ENCODE data around the gene NEK6.

NEK6 gene

GRCh38 chr9:124298646-124299235 lies 41.0 kb downstream of the NEK6 start:
- H3K4me3 ChIP-seq (ENCODE audit: low read depth, low read length), result no peak overlapping the region
- TF ChIP-seq, protein P1, sequence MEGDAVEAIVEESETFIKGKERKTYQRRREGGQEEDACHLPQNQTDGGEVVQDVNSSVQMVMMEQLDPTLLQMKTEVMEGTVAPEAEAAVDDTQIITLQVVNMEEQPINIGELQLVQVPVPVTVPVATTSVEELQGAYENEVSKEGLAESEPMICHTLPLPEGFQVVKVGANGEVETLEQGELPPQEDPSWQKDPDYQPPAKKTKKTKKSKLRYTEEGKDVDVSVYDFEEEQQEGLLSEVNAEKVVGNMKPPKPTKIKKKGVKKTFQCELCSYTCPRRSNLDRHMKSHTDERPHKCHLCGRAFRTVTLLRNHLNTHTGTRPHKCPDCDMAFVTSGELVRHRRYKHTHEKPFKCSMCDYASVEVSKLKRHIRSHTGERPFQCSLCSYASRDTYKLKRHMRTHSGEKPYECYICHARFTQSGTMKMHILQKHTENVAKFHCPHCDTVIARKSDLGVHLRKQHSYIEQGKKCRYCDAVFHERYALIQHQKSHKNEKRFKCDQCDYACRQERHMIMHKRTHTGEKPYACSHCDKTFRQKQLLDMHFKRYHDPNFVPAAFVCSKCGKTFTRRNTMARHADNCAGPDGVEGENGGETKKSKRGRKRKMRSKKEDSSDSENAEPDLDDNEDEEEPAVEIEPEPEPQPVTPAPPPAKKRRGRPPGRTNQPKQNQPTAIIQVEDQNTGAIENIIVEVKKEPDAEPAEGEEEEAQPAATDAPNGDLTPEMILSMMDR (IDR thresholded peaks at IDR 0.05; ENCODE audit: insufficient read depth, low read depth, low read length, missing control alignments), result no peak
- no peak for DNase-seq (ENCODE audit: low read depth)

DNA sequence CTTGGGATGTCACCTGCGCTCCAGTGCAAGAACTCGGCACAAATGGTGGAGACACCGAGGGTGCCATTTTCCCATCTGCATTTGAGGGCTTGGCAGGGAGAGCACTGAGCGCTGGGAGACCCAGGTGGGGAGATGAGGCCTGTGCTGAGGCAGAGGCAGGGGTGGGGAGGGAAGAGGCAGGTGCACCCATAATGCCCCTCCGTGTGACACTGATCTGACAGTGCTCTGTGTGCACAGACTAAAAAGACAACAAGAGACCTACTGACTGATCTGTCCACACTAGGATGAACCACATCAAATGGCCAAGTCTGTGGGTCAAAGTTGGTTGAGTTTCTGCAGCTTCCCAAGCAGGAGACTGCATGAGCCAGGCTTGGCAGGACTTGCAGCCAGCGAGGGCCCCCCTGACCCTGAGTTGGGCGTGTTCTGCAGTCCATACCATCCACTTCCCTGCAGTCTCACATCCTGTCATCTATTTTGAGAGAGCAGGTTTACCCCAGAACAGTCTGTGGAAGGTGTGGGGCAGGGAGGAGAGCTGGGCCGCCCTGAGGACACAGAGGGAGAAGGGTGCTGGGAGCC lies 41.9 kb downstream of the NEK6 start:
- no peak overlapping the region for H3K4me3 ChIP-seq (ENCODE audit: low read depth, low read length)
- no peak for DNase-seq (ENCODE audit: low read depth)
- TF ChIP-seq, protein P1 (IDR thresholded peaks at IDR 0.05; ENCODE audit: insufficient read depth, low read depth, low read length, missing control alignments), result no peak

DNA sequence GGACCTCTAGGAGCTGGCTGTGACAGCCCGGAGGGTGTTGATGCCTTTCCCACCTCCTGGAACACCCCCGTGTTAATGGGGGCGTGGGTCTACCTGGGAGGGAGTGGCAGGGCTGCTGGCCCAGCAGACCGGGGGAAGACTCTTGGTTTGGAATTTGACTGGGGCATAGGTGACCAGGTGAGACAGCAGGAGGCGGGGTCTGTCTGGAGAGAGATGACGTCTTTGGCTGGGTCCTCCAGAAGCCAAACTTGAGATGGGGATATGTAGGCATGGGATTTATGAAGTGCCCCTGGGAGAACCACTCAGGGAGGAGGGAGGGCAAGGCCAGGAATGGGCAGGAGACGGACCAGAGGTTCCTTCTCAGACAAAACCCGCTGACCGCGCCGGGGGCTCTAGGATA lies 42.6 kb downstream of the NEK6 start:
- DNase-seq (ENCODE audit: low read depth), result no peak
- TF ChIP-seq, protein P1 (IDR thresholded peaks at IDR 0.05; ENCODE audit: insufficient read depth, low read depth, low read length, missing control alignments), result no peak
- H3K4me3 ChIP-seq (ENCODE audit: low read depth, low read length), result no peak overlapping the region

- H3K4me3 ChIP-seq (ENCODE audit: low read depth, low read length), result no peak overlapping the region
- DNase-seq (ENCODE audit: low read depth), result no peak
- TF ChIP-seq, protein P1 (IDR thresholded peaks at IDR 0.05; ENCODE audit: insufficient read depth, low read depth, low read length, missing control alignments), result no peak
These were observed 45.2 kb downstream of the NEK6 start for GRCh38 chr9:124302921-124303320.

DNA sequence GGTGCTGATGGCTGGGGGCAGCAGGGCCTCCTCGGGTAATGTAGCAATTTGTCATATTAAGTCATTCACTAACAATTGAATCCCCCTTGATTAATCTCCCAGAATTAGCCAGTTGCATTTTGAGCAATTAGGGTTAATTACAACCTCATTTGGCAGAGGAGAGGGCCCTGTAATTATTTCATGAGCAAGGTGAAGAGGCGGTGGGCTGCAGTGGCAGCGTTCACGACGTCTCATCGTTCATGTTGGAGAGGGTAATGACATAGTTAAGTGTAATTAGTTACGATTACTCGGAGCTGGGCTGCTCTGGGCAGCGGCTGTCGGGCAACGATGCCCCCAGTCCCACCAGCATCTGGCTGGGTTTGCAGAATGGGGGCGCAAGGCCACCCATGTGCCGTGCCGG lies 46.0 kb downstream of the NEK6 start:
- TF ChIP-seq, protein P1 (IDR thresholded peaks at IDR 0.05; ENCODE audit: insufficient read depth, low read depth, low read length, missing control alignments), result no peak
- no peak for DNase-seq (ENCODE audit: low read depth)
- H3K4me3 ChIP-seq (ENCODE audit: low read depth, low read length), result no peak overlapping the region

GRCh38 chr9:124304285-124304684 lies 46.5 kb downstream of the NEK6 start:
- TF ChIP-seq, protein P1 (IDR thresholded peaks at IDR 0.05; ENCODE audit: insufficient read depth, low read depth, low read length, missing control alignments), result no peak
- DNase-seq (ENCODE audit: low read depth), result no peak
- no peak overlapping the region for H3K4me3 ChIP-seq (ENCODE audit: low read depth, low read length)

Data from GM12865 (cell line).